Measurements from ENCODE around the gene CCNL1.
A peak's percentile ranks its signal among the peaks of the same experiment; 100 is the strongest.
"Not testable (repeated sequence)": the region's sequence is repeated elsewhere in the genome, so short reads cannot be mapped to it uniquely, and the experiment has no call there.

Gene CCNL1

GRCh38 chr3:157173343-157173742 is 13.4 kb upstream of the CCNL1 start:
- not testable (repeated sequence) for DNase-seq (ENCODE audit: low read depth); H3K4me3 ChIP-seq (ENCODE audit: low read depth, low read length)

GRCh38 chr3:157172746-157173145 is 12.8 kb upstream of the CCNL1 start:
- no peak overlapping the region for H3K4me3 ChIP-seq (ENCODE audit: low read depth, low read length)
- no peak for DNase-seq (ENCODE audit: low read depth)

GRCh38 chr3:157170861-157171260 is 10.9 kb upstream of the CCNL1 start:
- DNase-seq (ENCODE audit: low read depth), result no peak
- H3K4me3 ChIP-seq (ENCODE audit: low read depth, low read length), result no peak overlapping the region

GRCh38 chr3:157167371-157168042 is 7.6 kb upstream of the CCNL1 start:
- no peak overlapping the region for H3K4me3 ChIP-seq (ENCODE audit: low read depth, low read length)
- DNase-seq (ENCODE audit: low read depth), result no peak

- no peak for DNase-seq (ENCODE audit: low read depth)
- H3K4me3 ChIP-seq (ENCODE audit: low read depth, low read length), result no peak overlapping the region
Measured at GRCh38 chr3:157166561-157166960, 6.6 kb upstream of the CCNL1 start.

GRCh38 chr3:157166115-157166514 is 6.2 kb upstream of the CCNL1 start:
- no peak overlapping the region for H3K4me3 ChIP-seq (ENCODE audit: low read depth, low read length)
- DNase-seq (ENCODE audit: low read depth), result no peak

- no peak for DNase-seq (ENCODE audit: low read depth)
- no peak overlapping the region for H3K4me3 ChIP-seq (ENCODE audit: low read depth, low read length)
Measured at GRCh38 chr3:157163217-157163953, 3.4 kb upstream of the CCNL1 start.

- DNase-seq (ENCODE audit: low read depth); H3K4me3 ChIP-seq (ENCODE audit: low read depth, low read length): not testable (repeated sequence)
Measured at GRCh38 chr3:157162620-157163019, 2.7 kb upstream of the CCNL1 start.

- peak; percentile 80 for DNase-seq (ENCODE audit: low read depth)
- peak overlapping the region; percentile 71 for H3K4me3 ChIP-seq (ENCODE audit: low read depth, low read length)
Measured at GRCh38 chr3:157160658-157161424, 894 bp upstream of the CCNL1 start.

GRCh38 chr3:157159037-157159761 is 748 bp downstream of the CCNL1 start:
- H3K4me3 ChIP-seq (ENCODE audit: low read depth, low read length), result peak overlapping the region; percentile 71
- DNase-seq (ENCODE audit: low read depth), result no peak

GRCh38 chr3:157157836-157158235 is 2.1 kb downstream of the CCNL1 start:
- DNase-seq (ENCODE audit: low read depth), result no peak
- peak overlapping the region; percentile 71 for H3K4me3 ChIP-seq (ENCODE audit: low read depth, low read length)

- no peak for DNase-seq (ENCODE audit: low read depth)
- H3K4me3 ChIP-seq (ENCODE audit: low read depth, low read length), result peak overlapping the region; percentile 71
Measured at GRCh38 chr3:157156837-157157635, 2.9 kb downstream of the CCNL1 start.

- no peak for DNase-seq (ENCODE audit: low read depth)
- H3K4me3 ChIP-seq (ENCODE audit: low read depth, low read length), result no peak overlapping the region
Measured at GRCh38 chr3:157155591-157155990, 4.4 kb downstream of the CCNL1 start.

- DNase-seq (ENCODE audit: low read depth), result no peak
- no peak overlapping the region for H3K4me3 ChIP-seq (ENCODE audit: low read depth, low read length)
Measured at GRCh38 chr3:157154563-157155330, 5.2 kb downstream of the CCNL1 start.

- H3K4me3 ChIP-seq (ENCODE audit: low read depth, low read length), result no peak overlapping the region
- DNase-seq (ENCODE audit: low read depth), result no peak
Measured at GRCh38 chr3:157152930-157153329, 7.0 kb downstream of the CCNL1 start.

- DNase-seq (ENCODE audit: low read depth), result no peak
- H3K4me3 ChIP-seq (ENCODE audit: low read depth, low read length), result no peak overlapping the region
Measured at GRCh38 chr3:157152438-157152837, 7.5 kb downstream of the CCNL1 start.

GRCh38 chr3:157151627-157152026 is 8.3 kb downstream of the CCNL1 start:
- no peak overlapping the region for H3K4me3 ChIP-seq (ENCODE audit: low read depth, low read length)
- DNase-seq (ENCODE audit: low read depth), result no peak

- no peak for DNase-seq (ENCODE audit: low read depth)
- no peak overlapping the region for H3K4me3 ChIP-seq (ENCODE audit: low read depth, low read length)
Measured at GRCh38 chr3:157151151-157151550, 8.8 kb downstream of the CCNL1 start.
